OCI-LY1 (cell line): Measurements from ENCODE around the gene PHF19.

Experiments
- CTCF ChIP-seq: fragments of 200-600 bp; sonication (generic), shearing (Covaris generic); IDR thresholded peaks from 2 replicates; pipeline ENCODE4 v1.5.1; 2017; ENCODE audit warnings: mild to moderate bottlenecking, antibody characterized with exemption, low read length, moderate library complexity, mixed read lengths
- EZH2 ChIP-seq: fragments of 200-600 bp; sonication (generic), shearing (Covaris generic); IDR thresholded peaks from 2 replicates; pipeline ENCODE4 v1.8.0; 2017; ENCODE audit warnings: borderline replicate concordance, mixed run types, mild to moderate bottlenecking, antibody characterized with exemption, low read length, moderate library complexity, mixed read lengths

GRCh38 chr9:120875954-120876841 lies 790 bp downstream of the PHF19 start:
- TF ChIP-seq CTCF (no peak; the same call in 1 of the 2 replicates), EZH2 (no peak)
